AG04450 (cell line): ENCODE data around the gene ZDHHC14. TPM values are rescaled to one million over a fixed set of nuclear protein-coding genes. Genes with fewer than 3 reads are reported as not detected.

ENCODE experiments used
- CTCF ChIA-PET: fragments of 300-600, 350-600 bp; formaldehyde crosslinking; extraction: SDS; loops from one replicate; lab custom pipeline; 2022; ENCODE audit warnings: antibody characterized with exemption, inconsistent platforms; lab: Charles Lee
- POLR2A ChIA-PET: fragments of 350-600 bp; formaldehyde crosslinking; extraction: SDS; loops from one replicate; lab custom pipeline; 2021; ENCODE audit warnings: antibody characterized with exemption, inconsistent platforms; lab: Yijun Ruan, JAX
- DNase-seq: peaks from one replicate; pipeline ENCODE4 v3.0.0-alpha.2; 2011; ENCODE audit warnings: low read depth, low spot score
- H3K27ac ChIP-seq: one replicate; pipeline ENCODE4 v1.5.1; 2012; ENCODE audit warnings: low read depth, low read length, control low read depth
- H3K27me3 ChIP-seq: one replicate; pipeline ENCODE4 v1.6.0; 2012; ENCODE audit warnings: low read length; ENCODE audit not compliant: control insufficient read depth, insufficient read depth
- H3K4me3 ChIP-seq: 2 replicates; pipeline ENCODE4 v1.5.1; 2011; ENCODE audit warnings: mild to moderate bottlenecking, low read depth, low read length, control low read depth
- H3K9me3 ChIP-seq: 2 replicates; pipeline ENCODE4 v1.5.1; 2012; ENCODE audit warnings: low read length; ENCODE audit not compliant: control insufficient read depth, insufficient read depth
- polyA plus RNA-seq: library from polyadenylated mRNA; depleted of rRNA; stranded (reverse); fragments of >200 nt; gene quantifications from 2 replicates; pipeline ENCODE4 v1.2.3, GENCODE V29; 2011
- TF ChIP-seq, protein P1 (sequence below): IDR thresholded peaks from 2 replicates; pipeline ENCODE4 v1.5.1; 2011; ENCODE audit warnings: low read depth, low read length, control low read depth, inconsistent platforms

The ZDHHC14 gene
- polyA plus RNA-seq, 1 experiment: 2.2 TPM

DNA sequence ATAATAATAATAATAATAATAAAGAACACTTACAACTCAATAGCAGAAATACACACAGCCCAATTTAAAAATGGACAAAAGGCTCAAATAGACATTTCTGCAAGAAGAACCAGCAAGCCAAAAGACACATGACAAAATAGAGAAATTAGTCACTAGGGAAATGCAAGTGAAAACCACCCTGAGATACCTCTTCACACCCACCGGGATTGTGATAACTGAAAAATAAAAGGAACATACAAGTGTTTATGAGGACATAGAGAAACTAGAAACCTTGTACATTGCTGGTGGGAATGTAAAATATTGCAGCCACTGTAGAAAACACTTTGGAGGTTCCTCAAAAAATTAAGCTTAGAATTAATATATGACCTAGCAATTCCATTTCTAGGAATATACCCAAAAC is 59.2 kb downstream of the ZDHHC14 start:
- CTCF ChIA-PET: no interaction called here
- Histone ChIP-seq H3K27ac (no peak overlapping the region), H3K9me3 (no peaks in the 10 kb centered on the region), H3K4me3 (no peak overlapping the region), H3K27me3 (no peaks in the 10 kb centered on the region)
- TF ChIP-seq, protein P1, sequence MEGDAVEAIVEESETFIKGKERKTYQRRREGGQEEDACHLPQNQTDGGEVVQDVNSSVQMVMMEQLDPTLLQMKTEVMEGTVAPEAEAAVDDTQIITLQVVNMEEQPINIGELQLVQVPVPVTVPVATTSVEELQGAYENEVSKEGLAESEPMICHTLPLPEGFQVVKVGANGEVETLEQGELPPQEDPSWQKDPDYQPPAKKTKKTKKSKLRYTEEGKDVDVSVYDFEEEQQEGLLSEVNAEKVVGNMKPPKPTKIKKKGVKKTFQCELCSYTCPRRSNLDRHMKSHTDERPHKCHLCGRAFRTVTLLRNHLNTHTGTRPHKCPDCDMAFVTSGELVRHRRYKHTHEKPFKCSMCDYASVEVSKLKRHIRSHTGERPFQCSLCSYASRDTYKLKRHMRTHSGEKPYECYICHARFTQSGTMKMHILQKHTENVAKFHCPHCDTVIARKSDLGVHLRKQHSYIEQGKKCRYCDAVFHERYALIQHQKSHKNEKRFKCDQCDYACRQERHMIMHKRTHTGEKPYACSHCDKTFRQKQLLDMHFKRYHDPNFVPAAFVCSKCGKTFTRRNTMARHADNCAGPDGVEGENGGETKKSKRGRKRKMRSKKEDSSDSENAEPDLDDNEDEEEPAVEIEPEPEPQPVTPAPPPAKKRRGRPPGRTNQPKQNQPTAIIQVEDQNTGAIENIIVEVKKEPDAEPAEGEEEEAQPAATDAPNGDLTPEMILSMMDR: no peak
- DNase-seq: no peak
- POLR2A ChIA-PET: interaction anchor here (0.6 kb wide), 1 partner anchor 14 kb away, joined by 7 read pairs; no protein-coding TSS in a partner anchor

DNA sequence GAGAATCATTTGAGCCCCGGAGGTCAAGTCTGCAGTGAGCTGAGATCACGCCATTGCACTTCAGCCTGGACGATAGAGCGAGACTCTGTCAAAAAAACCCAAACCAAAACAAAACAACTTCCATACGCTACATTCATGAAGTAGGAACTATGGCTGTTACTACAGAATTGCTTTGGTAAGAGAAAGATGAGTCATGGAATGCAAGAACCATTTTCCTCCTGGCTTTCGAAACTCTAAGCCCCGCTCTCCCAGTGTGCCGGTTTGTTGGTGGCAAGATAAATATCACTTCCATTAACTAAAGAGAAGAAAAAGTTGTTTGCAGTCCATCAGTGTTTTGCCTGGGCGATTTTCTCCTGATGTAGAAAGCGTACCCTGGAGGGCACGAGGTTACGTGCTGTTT is 61.3 kb downstream of the ZDHHC14 start:
- TF ChIP-seq, protein P1: no peak
- CTCF ChIA-PET: no interaction called here

DNA sequence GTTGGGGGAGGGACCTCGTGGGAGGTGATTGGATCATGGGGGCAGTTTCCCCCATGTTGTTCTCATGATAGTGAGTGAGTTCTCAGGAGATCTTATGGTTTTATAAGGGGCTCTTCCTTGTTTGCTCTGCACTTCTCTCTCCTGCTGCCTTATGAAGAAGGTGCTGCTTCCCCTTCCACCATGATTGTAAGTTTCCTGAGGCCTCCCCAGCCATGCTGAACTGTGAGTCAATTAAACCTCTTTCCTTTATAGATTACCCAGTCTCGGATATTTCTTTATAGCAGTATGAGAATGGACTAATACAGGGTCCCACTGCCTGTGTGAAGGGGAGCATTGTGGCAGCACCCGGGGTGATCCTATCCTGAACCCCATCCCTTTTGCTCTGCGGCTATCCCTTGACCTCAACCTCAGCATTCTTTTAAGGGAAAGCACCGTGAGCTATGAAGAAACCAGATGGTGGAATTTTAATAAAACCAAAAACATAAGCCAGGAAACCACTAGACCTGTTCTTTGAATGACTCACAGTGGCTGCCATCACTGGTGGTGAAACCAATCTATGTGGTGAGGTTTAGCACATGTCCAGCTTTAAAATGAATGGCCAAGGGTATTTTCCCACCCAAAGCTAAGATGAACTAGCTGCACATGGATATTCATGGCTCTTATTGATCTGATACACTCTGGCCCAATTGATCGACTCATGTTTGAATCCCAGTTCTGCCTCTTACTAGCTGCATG is 62.2 kb downstream of the ZDHHC14 start:
- Histone ChIP-seq H3K27me3 (no peaks in the 10 kb centered on the region), H3K27ac (no peak overlapping the region), H3K4me3 (no peak overlapping the region), H3K9me3 (no peaks in the 10 kb centered on the region)
- DNase-seq: peak; percentile 39
- TF ChIP-seq, protein P1: no peak
- POLR2A ChIA-PET: no interaction called here
- CTCF ChIA-PET: no interaction called here

More for the DNA sequence above, 61.3 kb downstream of the ZDHHC14 start:
- peak overlapping the region; percentile 24 for H3K27ac ChIP-seq
- peak; percentile 11 for DNase-seq
- no peaks in the 10 kb centered on the region for H3K27me3 ChIP-seq
- no peaks in the 10 kb centered on the region for H3K9me3 ChIP-seq
- POLR2A ChIA-PET: no interaction called here
- no peak overlapping the region for H3K4me3 ChIP-seq

DNA sequence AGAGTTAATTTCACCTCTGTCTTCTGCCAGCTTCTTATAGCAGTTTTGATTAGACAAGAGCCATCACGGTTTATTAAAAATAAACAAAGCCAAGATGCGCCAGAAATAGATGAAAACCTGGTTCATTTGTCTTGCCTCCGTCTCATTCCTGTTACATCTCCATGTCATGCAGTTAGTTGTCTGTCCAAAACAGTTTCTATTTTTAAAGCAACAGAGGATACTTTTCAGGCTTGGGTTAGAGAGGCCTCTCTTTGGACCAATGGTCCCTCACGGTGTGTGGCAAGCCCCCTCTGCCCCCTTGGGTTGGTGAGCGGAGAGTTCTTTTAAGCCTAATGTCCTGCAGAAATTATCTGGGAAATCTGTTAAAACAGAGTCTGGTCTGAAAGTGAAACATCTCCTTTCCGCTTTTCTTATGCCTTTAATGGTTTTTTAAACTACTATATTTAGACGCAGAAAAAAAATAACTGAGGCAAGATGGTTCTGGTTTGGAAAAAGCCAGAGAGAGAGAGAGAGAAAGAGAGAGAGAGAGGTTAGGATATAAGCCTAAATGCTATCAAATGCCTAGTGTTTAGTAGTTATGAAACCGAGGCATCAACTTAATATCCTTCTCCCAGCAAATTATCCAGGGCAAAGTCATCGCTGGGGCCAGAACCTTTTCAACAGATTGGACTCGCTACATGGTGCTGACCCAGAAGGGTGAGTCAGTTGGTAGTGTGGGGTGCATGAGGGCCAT is 64.5 kb downstream of the ZDHHC14 start:
- DNase-seq: no peak
- Histone ChIP-seq H3K27me3 (no peaks in the 10 kb centered on the region), H3K27ac (no peak overlapping the region), H3K4me3 (no peak overlapping the region), H3K9me3 (no peaks in the 10 kb centered on the region)
- ChIA-PET CTCF (interaction anchor here (1.0 kb wide), 1 partner anchor 131 kb away, joined by 3 read pairs; no protein-coding TSS in a partner anchor), POLR2A (interaction anchor here (0.6 kb wide), 1 partner anchor 59 kb away, joined by 4 read pairs; no protein-coding TSS in a partner anchor)
- TF ChIP-seq, protein P1: no peak

DNA sequence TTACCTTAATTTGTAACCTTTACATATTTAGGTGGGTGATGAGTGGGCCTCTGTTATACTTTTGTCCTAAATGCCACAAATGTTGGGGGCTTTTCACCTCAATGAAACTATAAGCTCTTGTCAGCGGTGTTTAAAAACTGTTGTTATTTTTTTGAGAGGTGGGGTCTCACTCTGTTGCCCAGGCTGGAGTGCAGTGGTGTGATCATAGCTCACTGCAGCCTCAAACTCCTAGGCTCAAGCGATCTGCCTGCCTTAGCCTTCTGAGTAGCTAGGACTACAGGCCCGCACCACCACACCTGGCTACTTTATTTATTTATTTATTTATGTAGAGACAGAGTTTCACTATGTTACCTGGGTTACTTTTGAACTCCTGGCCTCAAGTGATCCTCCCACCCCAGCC is 66.7 kb downstream of the ZDHHC14 start:
- no peak overlapping the region for H3K4me3 ChIP-seq
- DNase-seq: no peak
- H3K27ac ChIP-seq: no peak overlapping the region
- TF ChIP-seq, protein P1: no peak
- H3K9me3 ChIP-seq: no peaks in the 10 kb centered on the region
- H3K27me3 ChIP-seq: no peaks in the 10 kb centered on the region
- CTCF ChIA-PET: no interaction called here
- POLR2A ChIA-PET: no interaction called here
